B cell (primary cell): Measurements from ENCODE around the gene PGBD5. TPM values are rescaled to one million over a fixed set of nuclear protein-coding genes. Genes with fewer than 3 reads are reported as not detected.

Experiments
- ATAC-seq: fragments of 200-7000 bp; cut with Tn5 transposase; one replicate; pipeline ENCODE4 v1.10.0; 2021; ENCODE audit warnings: low read depth, mild to moderate bottlenecking, moderate number of reproducible peaks, moderate library complexity
- CTCF ChIA-PET: fragments of 350-600 bp; sonication (Branson Sonifier 250); formaldehyde crosslinking; loops from one replicate; lab custom pipeline; 2021; ENCODE audit warnings: antibody characterized with exemption, inconsistent platforms; lab: Charles Lee
- POLR2A ChIA-PET: fragments of 350-600 bp; sonication (Branson Sonifier 250); formaldehyde crosslinking; loops from one replicate; lab custom pipeline; 2021; ENCODE audit warnings: antibody characterized with exemption; lab: Charles Lee
- DNase-seq: peaks from one replicate; pipeline ENCODE4 v3.0.0; 2013
- H2AFZ ChIP-seq: 2 replicates; pipeline ENCODE4 v1.6.1; 2012; ENCODE audit warnings: mild to moderate bottlenecking, low read depth, low read length; ENCODE audit not compliant: insufficient read depth, poor library complexity, severe bottlenecking
- H3K27ac ChIP-seq, 2 donors: 1 replicate in 1 of 2; 2 replicates in 1 of 2; pipeline ENCODE4 v1.5.1; 2012 to 2013; ENCODE audit warnings: low read length in 2 of 2, mild to moderate bottlenecking in 2 of 2, moderate library complexity in 1 of 2
- H3K27me3 ChIP-seq, 4 experiments: fragments of 200-600 bp in 1 of 4; sonication (generic) in 1 of 4; replicated peaks in 1 of 4; 1 replicate in 2 of 4; 2 replicates in 2 of 4; pipeline versions ENCODE4 v1.6.1 to v1.7.0; 2013 to 2016; ENCODE audit warnings: low read length in 3 of 4, mild to moderate bottlenecking in 2 of 4, mixed read lengths in 1 of 4, moderate library complexity in 1 of 4; ENCODE audit not compliant: insufficient read depth in 4 of 4, control insufficient read depth in 3 of 4; ENCODE audit errors: control extremely low read depth in 1 of 4
- H3K36me3 ChIP-seq, 2 experiments: replicated peaks in 1 of 2; 1 replicate in 1 of 2; 2 replicates in 1 of 2; pipeline versions ENCODE4 v1.6.1 to v1.7.1; 2013; ENCODE audit warnings: low read length in 1 of 2; ENCODE audit not compliant: insufficient read depth in 2 of 2, control insufficient read depth in 1 of 2; ENCODE audit errors: control extremely low read depth in 1 of 2, extremely low read depth in 1 of 2
- H3K4me1 ChIP-seq, 2 donors: fragments of 200-600 bp in 1 of 2; sonication (generic) in 1 of 2; 1 replicate in 1 of 2; 2 replicates in 1 of 2; pipeline versions ENCODE4 v1.5.1 to v1.6.1; 2013 to 2017; ENCODE audit warnings: low read length in 2 of 2; ENCODE audit not compliant: control insufficient read depth in 2 of 2, insufficient read depth in 2 of 2
- H3K4me2 ChIP-seq: replicated peaks from 2 replicates; pipeline ENCODE3; 2012; ENCODE audit warnings: mild to moderate bottlenecking, low read depth, low read length; ENCODE audit not compliant: poor library complexity, severe bottlenecking
- H3K4me3 ChIP-seq, 5 experiments: fragments of 200-600 bp in 1 of 5; sonication (generic) in 1 of 5; 1 replicate in 3 of 5; 2 replicates in 2 of 5; pipeline versions ENCODE4 v1.5.1 to v1.7.0; 2011 to 2016; ENCODE audit warnings: low read length in 4 of 5, mild to moderate bottlenecking in 4 of 5, low read depth in 2 of 5, control low read depth in 1 of 5, moderate library complexity in 1 of 5; ENCODE audit not compliant: insufficient read depth in 1 of 5; ENCODE audit errors: control extremely low read depth in 1 of 5, extremely low read depth in 1 of 5
- H3K79me2 ChIP-seq: fragments of 200-600 bp; sonication (generic); one replicate; pipeline ENCODE4 v1.6.0; 2016; ENCODE audit warnings: low read length; ENCODE audit not compliant: control insufficient read depth, insufficient read depth
- H3K9ac ChIP-seq: fragments of 200-600 bp; sonication (generic); 2 replicates; pipeline ENCODE4 v1.6.1; 2017; ENCODE audit warnings: mild to moderate bottlenecking, low read length, moderate library complexity
- H3K9me3 ChIP-seq, 3 donors: one replicate each; pipeline versions ENCODE4 v1.6.1 to v1.7.1; 2013; ENCODE audit warnings: low read length in 2 of 3; ENCODE audit not compliant: control insufficient read depth in 2 of 3, insufficient read depth in 1 of 3; ENCODE audit errors: control extremely low read depth in 1 of 3
- H4K20me1 ChIP-seq: 2 replicates; pipeline ENCODE4 v1.6.0; 2012; ENCODE audit warnings: mild to moderate bottlenecking, low read length; ENCODE audit not compliant: insufficient read depth, control insufficient read depth, poor library complexity, severe bottlenecking
- H3K27ac Mint-ChIP-seq: one replicate; pipeline ENCODE4 v1.8.0; 2021; ENCODE audit warnings: mixed read lengths
- H3K27me3 Mint-ChIP-seq: one replicate; pipeline ENCODE4 v1.8.0; 2021; ENCODE audit warnings: mixed read lengths
- H3K4me1 Mint-ChIP-seq: one replicate; pipeline ENCODE4 v1.8.0; 2021; ENCODE audit warnings: mixed read lengths
- H3K4me3 Mint-ChIP-seq: one replicate; pipeline ENCODE4 v1.8.0; 2021; ENCODE audit warnings: mixed read lengths
- H3K9me3 Mint-ChIP-seq: one replicate; pipeline ENCODE4 v1.8.0; 2022; ENCODE audit warnings: mixed read lengths; ENCODE audit not compliant: insufficient read depth
- EZH2 ChIP-seq: IDR thresholded peaks from 2 replicates; pipeline ENCODE4 v1.6.1; 2012; ENCODE audit warnings: borderline replicate concordance, low read depth, mild to moderate bottlenecking, moderate library complexity, low read length; ENCODE audit not compliant: insufficient read depth, poor library complexity, severe bottlenecking
- WGBS: methylation state at CpG from one replicate; pipeline ENCODE4 v1.1.5; 2013; ENCODE audit warnings: missing lambda C conversion rate; ENCODE audit not compliant: insufficient coverage; 5-methylcytosine and 5-hydroxymethylcytosine counted together
- intact Hi-C: fragments of 100-400 bp; cut with micrococcal nuclease; formaldehyde crosslinking; loops from one replicate; pipeline ENCODE4 v1.10.0; 2022
- polyA plus RNA-seq: library from polyadenylated mRNA; depleted of rRNA; stranded (reverse); fragments of >200 nt; gene quantifications from 2 replicates; pipeline ENCODE4 v1.2.3, GENCODE V29; 2012
- total RNA-seq, 2 donors: library from RNA; stranded (reverse); fragments of 120-200 nt in 1 of 2; gene quantifications; 1 replicate in 1 of 2; 2 replicates in 1 of 2; pipeline versions ENCODE4 v1.2.3 to v1.2.4, GENCODE V29; 2013 to 2022
- TF ChIP-seq, protein P1 (sequence below): fragments of 200-600 bp; IDR thresholded peaks from one replicate; pipeline ENCODE4 v1.8.0; 2022; ENCODE audit warnings: antibody characterized with exemption, mild to moderate bottlenecking

The PGBD5 gene
- total and polyA plus RNA-seq, 2 donors (not counting 1 experiment from before 2014, with no cell fraction given) = 0.07 TPM; not detected in 1

DNA sequence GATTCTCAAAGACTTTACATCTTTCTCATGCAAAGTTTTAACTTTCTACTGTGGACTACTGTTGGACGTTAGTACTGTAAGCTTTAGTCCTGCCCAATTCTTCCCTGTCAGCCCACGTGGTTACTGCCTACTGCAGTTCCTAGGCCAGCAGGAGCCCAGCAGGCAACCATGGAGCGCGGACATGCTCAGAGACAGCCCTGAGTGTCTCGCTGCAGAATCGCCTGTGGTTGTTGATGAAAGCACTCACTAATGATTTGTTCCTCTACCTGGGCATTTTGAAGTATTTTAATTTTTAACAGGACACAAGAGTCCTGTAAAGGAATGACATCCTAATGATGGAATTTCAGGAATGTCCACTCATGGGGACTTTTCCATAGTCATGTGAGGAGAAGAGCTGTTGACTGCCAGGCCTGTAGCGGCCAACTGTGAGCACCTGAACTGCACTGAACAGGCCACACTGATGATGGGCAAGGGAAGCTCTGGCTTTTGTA lies 44.1 kb downstream of the PGBD5 start:
- Histone ChIP-seq H3K4me1 (no peaks in the 10 kb centered on the region), H4K20me1 (no peaks in the 10 kb centered on the region), H3K36me3 (no peaks in the 10 kb centered on the region), H3K27me3 (peaks cover 0 to 10% (median 1%) of the 10 kb centered on the region in 4 experiments), H3K9me3 (peaks cover 0 to 27% (median 12%) of the 10 kb centered on the region in 3 donors), H3K9ac (no peak overlapping the region), H3K4me2 (no peak overlapping the region), H2AFZ (no peak overlapping the region), H3K79me2 (no peaks in the 10 kb centered on the region), H3K4me3 (no peak overlapping the region), H3K27ac (no peak overlapping the region)
- ChIA-PET POLR2A (no interaction called here), CTCF (no interaction called here)
- Mint-ChIP-seq H3K27ac (no peak overlapping the region), H3K9me3 (peaks cover 13% of the 10 kb centered on the region), H3K4me3 (no peak overlapping the region), H3K4me1 (no peaks in the 10 kb centered on the region), H3K27me3 (peaks cover 15% of the 10 kb centered on the region)
- TF ChIP-seq, protein P1, sequence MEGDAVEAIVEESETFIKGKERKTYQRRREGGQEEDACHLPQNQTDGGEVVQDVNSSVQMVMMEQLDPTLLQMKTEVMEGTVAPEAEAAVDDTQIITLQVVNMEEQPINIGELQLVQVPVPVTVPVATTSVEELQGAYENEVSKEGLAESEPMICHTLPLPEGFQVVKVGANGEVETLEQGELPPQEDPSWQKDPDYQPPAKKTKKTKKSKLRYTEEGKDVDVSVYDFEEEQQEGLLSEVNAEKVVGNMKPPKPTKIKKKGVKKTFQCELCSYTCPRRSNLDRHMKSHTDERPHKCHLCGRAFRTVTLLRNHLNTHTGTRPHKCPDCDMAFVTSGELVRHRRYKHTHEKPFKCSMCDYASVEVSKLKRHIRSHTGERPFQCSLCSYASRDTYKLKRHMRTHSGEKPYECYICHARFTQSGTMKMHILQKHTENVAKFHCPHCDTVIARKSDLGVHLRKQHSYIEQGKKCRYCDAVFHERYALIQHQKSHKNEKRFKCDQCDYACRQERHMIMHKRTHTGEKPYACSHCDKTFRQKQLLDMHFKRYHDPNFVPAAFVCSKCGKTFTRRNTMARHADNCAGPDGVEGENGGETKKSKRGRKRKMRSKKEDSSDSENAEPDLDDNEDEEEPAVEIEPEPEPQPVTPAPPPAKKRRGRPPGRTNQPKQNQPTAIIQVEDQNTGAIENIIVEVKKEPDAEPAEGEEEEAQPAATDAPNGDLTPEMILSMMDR = no peak
- no peak for TF ChIP-seq EZH2
- ATAC-seq = no peak
- WGBS = 69% methylated on average over 5 of the region's 7 CpGs
- intact Hi-C loops = no loop called here
- DNase-seq = no peak

DNA sequence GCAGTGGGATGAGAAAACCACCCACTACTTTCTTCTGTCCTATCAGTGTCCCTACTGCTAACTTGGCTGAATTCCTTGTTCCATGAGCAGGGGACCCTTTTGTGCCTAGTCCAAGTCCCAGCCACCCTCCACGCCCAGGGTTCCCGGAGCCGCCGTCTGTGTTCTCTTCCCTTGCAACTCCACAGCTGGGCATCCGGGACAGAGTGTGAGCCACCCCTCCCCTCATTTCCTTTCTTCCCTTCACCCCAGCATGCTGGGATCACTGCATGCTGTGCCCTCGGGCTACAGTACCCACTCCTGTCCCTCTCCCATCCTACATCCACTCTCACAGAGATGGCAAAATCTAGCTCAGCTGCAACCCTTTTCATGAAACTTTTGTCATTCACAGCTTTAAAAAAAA lies 44.5 kb downstream of the PGBD5 start:
- intact Hi-C loops = no loop called here
- ATAC-seq = no peak
- H3K79me2 ChIP-seq = no peaks in the 10 kb centered on the region
- H3K4me1 ChIP-seq = no peaks in the 10 kb centered on the region
- peaks cover 15% of the 10 kb centered on the region for H3K27me3 Mint-ChIP-seq
- no peak overlapping the region for H3K27ac ChIP-seq
- POLR2A ChIA-PET = no interaction called here
- no peak for TF ChIP-seq EZH2
- TF ChIP-seq, protein P1 = no peak
- no peak overlapping the region for H3K4me3 Mint-ChIP-seq
- H3K4me3 ChIP-seq = no peak overlapping the region
- H3K9me3 ChIP-seq = peaks cover 0 to 27% (median 12%) of the 10 kb centered on the region in 3 donors
- no peak overlapping the region for H3K9ac ChIP-seq
- DNase-seq = no peak
- H2AFZ ChIP-seq = no peak overlapping the region
- CTCF ChIA-PET = no interaction called here
- no peak overlapping the region for H3K27ac Mint-ChIP-seq
- no peaks in the 10 kb centered on the region for H3K4me1 Mint-ChIP-seq
- peaks cover 0 to 10% (median 2%) of the 10 kb centered on the region in 4 experiments for H3K27me3 ChIP-seq
- H4K20me1 ChIP-seq = no peaks in the 10 kb centered on the region
- no peaks in the 10 kb centered on the region for H3K36me3 ChIP-seq
- H3K9me3 Mint-ChIP-seq = peaks cover 13% of the 10 kb centered on the region
- WGBS = 35% methylated on average over 6 of the region's 6 CpGs
- H3K4me2 ChIP-seq = no peak overlapping the region
